Inferior parietal cortex (tissue), 1 donor: ENCODE results near the gene C13orf46.
A peak's percentile ranks its signal among the peaks of the same experiment; 100 is the strongest.
"Not testable (repeated sequence)": the region's sequence is repeated elsewhere in the genome, so short reads cannot be mapped to it uniquely, and the experiment has no call there.

Experiments used
- DNase-seq: peaks from one replicate; pipeline ENCODE4 v3.0.0-alpha.2; 2016; ENCODE audit errors: extremely low spot score

Gene C13orf46

DNA sequence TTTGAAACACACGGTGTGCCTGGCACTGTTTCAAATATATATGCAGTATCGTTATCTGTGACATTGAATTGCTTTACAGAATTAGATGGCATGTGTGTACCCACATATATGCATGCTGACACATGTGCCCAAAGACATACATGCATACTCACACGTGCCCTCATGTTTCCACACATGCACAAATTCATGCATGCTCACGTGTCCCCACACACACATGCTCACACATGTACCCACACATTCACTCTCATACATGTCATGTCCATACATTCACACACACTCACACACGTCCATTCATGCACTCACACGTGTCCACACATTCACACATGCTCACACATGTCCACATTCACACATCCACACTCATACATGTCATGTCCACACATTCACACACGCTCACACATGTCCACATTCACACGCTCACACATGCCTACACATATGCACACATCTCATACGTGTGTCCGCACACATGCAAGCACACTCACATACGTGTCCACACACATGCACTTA is 17.9 kb upstream of the C13orf46 start:
- DNase-seq, result no peak

GRCh38 chr13:113991191-113991669 is 17.4 kb upstream of the C13orf46 start:
- peak; percentile 18 for DNase-seq

DNA sequence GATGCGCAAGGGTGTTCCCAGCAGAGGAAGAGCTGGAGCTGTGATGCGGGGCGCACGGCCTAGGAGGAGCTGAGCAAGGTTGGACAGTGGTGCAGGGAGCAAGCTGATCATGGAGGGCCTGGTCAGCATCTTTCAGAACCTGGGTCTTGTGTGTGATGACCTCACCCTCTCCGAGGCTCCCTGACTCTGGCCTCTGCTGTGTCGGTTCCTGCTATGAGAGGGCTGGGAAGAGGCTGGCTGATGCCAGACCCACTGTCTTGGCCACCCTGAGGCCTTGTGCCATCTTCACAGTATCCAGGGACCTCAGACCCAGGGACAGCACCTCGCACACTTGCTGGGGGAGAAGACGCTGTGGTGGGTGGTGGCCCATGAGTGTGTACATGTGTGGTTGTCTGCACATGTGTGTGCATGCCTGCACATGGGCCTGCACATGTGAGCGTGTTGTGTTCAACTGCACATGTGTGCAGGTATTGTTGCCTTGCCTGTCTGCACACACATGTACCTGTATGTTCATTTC is 16.5 kb upstream of the C13orf46 start:
- DNase-seq, result no peak

GRCh38 chr13:113989585-113990300 is 15.9 kb upstream of the C13orf46 start:
- DNase-seq, result no peak

DNA sequence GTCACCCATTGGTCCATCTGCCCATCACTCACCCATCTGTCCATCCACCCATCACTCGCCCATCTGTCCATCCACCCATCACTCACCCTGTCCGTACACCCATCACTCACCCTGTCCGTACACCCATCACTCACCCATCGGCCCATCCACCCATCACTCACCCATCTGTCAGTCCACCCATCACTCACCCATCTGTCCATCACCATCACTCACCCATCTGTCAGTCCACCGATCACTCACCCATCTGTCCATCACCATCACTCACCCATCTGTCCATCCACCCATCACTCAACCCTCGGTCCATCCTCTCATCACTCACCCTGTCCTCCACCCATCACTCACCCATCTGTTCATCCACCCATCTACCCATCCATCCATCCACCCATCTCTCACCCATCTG is 15.0 kb upstream of the C13orf46 start:
- DNase-seq, result not testable (repeated sequence)

GRCh38 chr13:113982296-113982661 is 8.4 kb upstream of the C13orf46 start:
- no peak for DNase-seq

DNA sequence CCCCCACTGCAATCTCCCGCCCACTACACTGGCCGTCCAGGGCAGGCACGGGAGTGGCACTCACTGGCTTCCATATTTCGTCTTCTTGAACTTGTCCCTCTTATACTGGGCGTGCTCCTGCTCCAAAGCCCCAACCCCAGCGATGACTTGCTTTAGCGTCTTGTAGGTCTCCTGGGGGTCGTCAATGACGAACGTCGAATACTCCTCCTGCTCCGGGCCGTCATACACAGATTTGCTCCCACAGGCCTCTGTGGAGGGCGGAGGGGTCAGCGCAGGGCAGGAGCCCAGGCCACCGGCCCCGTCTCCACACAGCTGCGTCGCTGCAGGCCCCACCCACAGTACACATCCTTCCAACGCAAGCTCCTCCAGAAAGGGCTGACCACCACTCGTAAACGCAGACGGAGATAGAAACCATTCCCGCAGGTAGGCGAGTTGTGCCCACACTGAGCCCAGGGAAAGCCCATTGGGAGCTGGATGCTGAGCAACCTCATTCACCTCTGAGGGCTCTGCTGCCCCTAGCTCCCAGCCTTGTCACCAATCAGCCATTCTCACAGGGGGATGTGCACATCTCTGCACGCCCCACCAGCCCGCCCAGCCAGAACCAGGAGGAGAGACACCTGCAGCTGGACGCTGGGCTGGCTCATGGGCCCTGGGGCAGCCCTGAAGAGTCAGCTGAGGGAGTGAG is 7.9 kb upstream of the C13orf46 start:
- DNase-seq, result no peak

- DNase-seq, result no peak
These were observed 7.3 kb upstream of the C13orf46 start for GRCh38 chr13:113981194-113981605.

DNA sequence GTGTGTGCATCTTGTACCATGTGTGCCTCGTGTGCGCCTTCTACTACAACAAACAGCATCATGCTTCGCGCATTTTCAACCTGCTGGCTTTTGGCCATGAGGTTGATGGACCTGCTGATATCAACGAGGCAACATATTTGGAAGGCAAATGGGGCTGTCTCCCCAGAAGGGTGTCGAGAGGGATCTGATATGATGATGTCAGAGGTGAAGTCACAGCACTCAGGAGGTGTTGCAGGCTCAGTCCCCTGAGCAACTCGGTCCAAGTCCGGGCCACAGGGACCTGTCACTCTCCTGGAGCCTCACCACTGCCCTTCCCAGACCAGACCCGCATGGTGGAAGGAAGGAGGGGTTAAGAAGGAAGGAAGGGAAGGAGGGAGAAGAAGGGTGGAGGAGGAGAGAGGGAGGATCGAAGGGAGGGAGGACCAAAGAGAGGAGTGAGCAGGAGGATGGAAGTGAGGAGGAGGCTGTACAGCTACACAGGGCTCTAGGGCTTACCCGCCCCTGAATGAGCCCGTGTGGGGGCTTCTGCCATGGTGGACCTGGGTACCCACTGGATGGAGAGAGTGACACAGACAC is 6.7 kb upstream of the C13orf46 start:
- no peak for DNase-seq

DNA sequence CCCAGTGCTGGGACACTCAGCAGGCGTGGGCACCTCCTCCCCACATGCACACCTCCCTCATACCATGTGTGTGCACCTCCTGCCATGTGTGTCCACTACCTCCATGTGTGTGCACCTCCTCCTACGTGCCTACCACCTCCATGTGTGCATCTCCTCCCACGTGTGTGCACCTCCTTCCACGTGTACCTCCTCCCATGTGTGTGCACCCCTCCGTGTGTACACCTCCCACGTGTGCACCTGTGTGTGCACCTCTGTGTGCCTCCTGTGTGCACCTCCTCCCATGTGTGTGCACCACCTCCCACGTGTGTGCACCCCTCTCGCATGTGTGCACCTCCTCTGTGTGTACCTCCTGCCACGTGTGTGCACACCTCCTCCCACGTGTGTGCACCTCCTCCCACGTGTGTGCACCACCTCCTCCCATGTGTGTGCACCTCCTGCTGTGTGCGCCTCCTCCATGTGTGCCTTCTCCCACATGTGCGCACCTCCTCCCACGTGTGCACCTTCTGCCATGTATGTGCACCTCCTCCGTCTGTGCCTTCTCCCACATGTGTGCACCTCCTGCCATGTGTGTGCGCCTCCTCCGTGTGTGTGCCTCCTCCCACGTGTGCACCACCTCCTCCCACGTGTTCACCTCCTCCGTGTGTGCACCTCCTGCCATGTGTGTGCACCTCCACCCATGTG is 6.1 kb upstream of the C13orf46 start:
- DNase-seq, result no peak

DNA sequence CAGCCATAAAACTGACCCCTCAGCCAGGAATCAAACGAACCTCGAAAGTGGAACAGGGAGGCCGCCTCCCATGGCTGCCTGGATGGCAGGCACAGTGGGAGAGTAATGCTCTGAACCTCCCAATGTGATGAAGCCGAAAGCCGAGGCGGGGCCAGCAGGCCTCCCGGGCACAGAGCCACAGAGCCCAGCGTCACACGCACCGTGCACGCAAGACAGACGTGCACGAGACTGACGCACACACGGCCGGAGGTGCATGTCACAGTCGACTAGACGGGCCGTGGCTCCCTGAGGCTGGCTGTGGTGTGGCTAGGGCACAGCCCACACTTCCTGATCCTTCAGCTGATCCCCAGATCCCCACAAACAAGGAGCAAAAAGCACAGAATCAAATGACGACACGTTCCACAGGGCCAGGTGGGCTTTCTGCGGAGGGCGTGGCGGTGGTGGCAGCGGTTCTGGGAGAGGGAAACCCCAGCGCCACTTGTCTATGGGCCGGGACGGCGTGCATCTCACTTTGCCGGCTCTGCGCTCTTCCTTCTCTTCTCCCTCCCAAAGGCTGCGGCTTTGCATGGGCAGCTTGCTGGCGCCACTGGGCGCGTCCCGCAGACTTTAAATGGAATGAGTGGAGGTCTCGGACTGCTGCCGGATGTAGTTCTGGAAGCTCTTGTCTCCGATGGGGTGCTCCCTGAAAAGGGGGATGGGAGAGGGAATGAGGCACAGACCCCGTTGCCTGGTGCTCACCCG is 5.0 kb upstream of the C13orf46 start:
- no peak for DNase-seq

DNA sequence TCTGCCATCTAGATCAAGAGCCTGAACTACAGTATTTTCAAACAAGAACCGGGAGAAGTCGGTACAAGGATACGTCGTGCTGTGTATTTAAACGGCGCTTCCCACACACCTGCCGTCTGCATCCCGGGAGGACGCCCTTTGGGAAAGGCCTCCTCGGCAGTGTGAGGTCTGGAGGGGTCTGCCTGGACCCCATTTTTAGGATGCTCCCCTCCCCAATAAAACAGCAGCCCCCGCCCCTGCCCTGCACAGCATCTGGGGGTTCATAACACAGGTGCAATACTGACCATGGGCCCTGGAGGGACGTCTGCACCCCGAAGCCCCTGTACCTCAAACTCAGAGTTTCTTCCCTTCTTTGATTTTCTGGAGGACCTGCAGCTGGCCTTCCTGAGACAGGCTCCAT is 4.1 kb upstream of the C13orf46 start:
- no peak for DNase-seq

GRCh38 chr13:113976711-113977684 is 3.1 kb upstream of the C13orf46 start:
- no peak for DNase-seq

DNA sequence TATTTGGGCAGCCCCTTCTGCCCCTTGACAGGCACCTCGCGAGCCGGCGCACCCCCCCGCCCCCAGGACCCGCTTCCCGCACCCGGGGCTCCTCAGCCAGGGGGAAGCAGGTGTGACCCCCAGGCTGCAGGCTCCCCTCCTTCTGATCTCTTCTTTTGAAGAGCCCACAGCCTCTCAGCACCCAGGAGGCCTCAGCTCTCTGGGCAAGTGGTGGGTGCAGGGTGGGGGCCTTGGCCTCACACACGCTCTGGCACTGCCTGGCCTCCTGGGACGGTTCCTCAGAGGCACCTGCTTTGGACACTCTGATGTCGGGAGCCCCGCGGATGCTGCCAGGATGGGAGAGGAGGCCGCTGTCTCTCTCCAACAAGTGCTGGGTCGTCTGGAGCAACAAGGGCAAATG is 1.5 kb upstream of the C13orf46 start:
- DNase-seq, result no peak

- DNase-seq, result no peak
These were observed 717 bp upstream of the C13orf46 start for GRCh38 chr13:113974304-113975281.

DNA sequence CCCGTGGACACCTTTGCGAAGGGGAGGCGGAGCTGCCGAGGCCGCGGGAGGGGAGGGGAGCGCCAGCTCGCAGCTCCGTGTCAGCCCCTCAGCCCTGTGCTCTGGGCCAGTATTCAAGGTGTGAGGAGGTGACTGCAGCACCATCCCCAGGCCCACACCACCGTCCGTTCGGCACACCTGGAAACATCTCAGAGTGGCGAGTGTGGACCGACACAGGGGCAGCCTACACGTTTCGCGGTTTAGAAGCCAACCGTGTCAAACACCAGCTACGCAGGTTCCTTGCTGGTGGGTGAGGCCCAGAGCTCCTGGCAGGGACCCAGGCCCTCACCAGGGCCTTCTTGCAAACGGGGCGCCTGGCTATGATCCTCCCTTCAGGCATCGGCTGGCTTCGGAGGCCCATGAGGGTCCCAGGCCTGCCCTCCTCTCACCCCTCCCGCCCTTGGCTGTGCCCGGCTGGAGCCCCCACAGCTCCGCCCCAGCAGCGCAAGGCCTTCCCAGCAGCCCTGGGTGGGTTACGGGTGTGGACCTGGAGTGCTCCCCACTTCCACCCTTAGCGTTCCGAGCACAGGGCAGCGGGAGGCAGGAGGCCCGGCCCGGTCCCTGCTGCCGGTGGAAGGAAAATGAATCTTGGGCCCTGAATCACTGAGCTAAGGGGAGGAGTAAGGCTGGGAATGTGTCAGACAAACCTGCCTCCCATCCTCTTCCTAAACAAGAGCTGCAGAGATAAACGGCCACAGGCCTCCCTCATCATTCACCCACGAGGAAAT is 1.2 kb downstream of the C13orf46 start:
- no peak for DNase-seq

DNA sequence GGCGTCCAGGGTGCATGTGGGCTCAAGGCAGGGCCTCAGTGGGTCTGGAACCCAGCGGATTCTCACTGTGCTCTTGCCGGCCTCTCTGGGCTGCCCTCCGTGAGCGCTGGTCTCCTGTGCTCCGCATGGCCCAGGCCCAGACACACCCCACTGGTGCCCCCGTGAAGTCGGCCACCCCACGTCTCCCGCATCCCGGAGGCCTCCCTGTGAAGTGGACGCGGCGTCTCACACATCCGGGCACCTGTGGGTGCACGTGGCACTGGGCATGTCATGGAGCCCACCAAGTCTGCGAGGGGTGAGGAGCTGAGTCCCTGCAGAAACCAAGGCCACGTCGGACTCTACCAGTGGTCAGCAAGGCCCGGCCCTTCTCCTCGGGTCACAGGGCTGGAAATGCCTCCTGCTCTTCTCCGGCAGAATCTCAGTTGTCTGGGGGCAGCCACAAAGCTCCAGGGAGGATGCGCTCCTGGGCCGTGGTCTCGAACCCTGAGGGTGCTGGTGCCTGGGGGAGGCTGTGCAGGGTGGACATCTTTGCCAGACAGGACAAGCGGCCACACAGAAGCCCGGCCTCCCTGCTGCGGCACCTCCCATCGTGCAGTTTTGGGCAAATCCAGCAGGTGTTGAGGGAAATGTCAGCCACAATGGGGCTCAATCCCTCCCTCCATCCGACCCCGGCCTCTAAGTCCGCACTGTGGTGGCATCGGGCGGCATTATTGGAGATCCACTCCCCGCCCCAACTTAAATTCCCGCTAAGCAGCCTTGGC is 2.2 kb downstream of the C13orf46 start:
- DNase-seq, result no peak
